Measurements from ENCODE around the gene IQSEC1. TPM values are rescaled to one million over a fixed set of nuclear protein-coding genes. Genes with fewer than 3 reads are reported as not detected.

Gene IQSEC1
- total RNA-seq, 1 donor from 2014 or later: 41.7 TPM

GRCh38 chr3:12956316-12956660, 116.9 kb downstream of the IQSEC1 start:
- H3K4me3 Mint-ChIP-seq: no peak overlapping the region
- peaks cover 6% of the 10 kb centered on the region for H3K4me1 Mint-ChIP-seq
- no peaks in the 10 kb centered on the region for H3K27me3 Mint-ChIP-seq (ENCODE audit: low read depth)

GRCh38 chr3:12955651-12956315, 117.4 kb downstream of the IQSEC1 start:
- TF ChIP-seq CTCF (IDR thresholded peaks at IDR 0.05; ENCODE audit: unreplicated experiment): no peak
- Mint-ChIP-seq H3K4me3 (no peak overlapping the region), H3K27me3 (ENCODE audit: low read depth) (no peaks in the 10 kb centered on the region), H3K9me3 (no peaks in the 10 kb centered on the region), H3K36me3 (no peaks in the 10 kb centered on the region), H3K4me1 (peaks cover 6% of the 10 kb centered on the region), H3K27ac (no peak overlapping the region)
- no peak for DNase-seq (ENCODE audit: low spot score in 2 of 2, unreplicated experiment in 2 of 2)

More at GRCh38 chr3:12956316-12956660, 116.9 kb downstream of the IQSEC1 start:
- no peak for TF ChIP-seq CTCF (IDR thresholded peaks at IDR 0.05; ENCODE audit: unreplicated experiment)
- Mint-ChIP-seq H3K36me3 (no peaks in the 10 kb centered on the region), H3K9me3 (no peaks in the 10 kb centered on the region), H3K27ac (no peak overlapping the region)
- no peak for DNase-seq (ENCODE audit: low spot score in 2 of 2, unreplicated experiment in 2 of 2)

- no peaks in the 10 kb centered on the region for H3K9me3 Mint-ChIP-seq
- no peaks in the 10 kb centered on the region for H3K36me3 Mint-ChIP-seq
- H3K4me3 Mint-ChIP-seq: no peak overlapping the region
- H3K27ac Mint-ChIP-seq: no peak overlapping the region
- H3K27me3 Mint-ChIP-seq (ENCODE audit: low read depth): no peaks in the 10 kb centered on the region
- peaks cover 2% of the 10 kb centered on the region for H3K4me1 Mint-ChIP-seq
- DNase-seq (ENCODE audit: low spot score in 2 of 2, unreplicated experiment in 2 of 2): no peak
- no peak for TF ChIP-seq CTCF (IDR thresholded peaks at IDR 0.05; ENCODE audit: unreplicated experiment)
Measured at GRCh38 chr3:12954891-12955650, 118.2 kb downstream of the IQSEC1 start.

- H3K27me3 Mint-ChIP-seq (ENCODE audit: low read depth): no peaks in the 10 kb centered on the region
- H3K9me3 Mint-ChIP-seq: no peaks in the 10 kb centered on the region
- H3K4me1 Mint-ChIP-seq: peaks cover 2% of the 10 kb centered on the region
- H3K4me3 Mint-ChIP-seq: no peak overlapping the region
- H3K27ac Mint-ChIP-seq: no peak overlapping the region
- no peak for DNase-seq (ENCODE audit: low spot score in 2 of 2, unreplicated experiment in 2 of 2)
- H3K36me3 Mint-ChIP-seq: no peaks in the 10 kb centered on the region
- TF ChIP-seq CTCF (IDR thresholded peaks at IDR 0.05; ENCODE audit: unreplicated experiment): no peak
Measured at GRCh38 chr3:12954180-12954579, 119.0 kb downstream of the IQSEC1 start.

- no peak for TF ChIP-seq CTCF (IDR thresholded peaks at IDR 0.05; ENCODE audit: unreplicated experiment)
- peaks cover 9% of the 10 kb centered on the region for H3K4me1 Mint-ChIP-seq
- H3K36me3 Mint-ChIP-seq: no peaks in the 10 kb centered on the region
- DNase-seq (ENCODE audit: low spot score in 2 of 2, unreplicated experiment in 2 of 2): no peak
- H3K4me3 Mint-ChIP-seq: no peak overlapping the region
- no peaks in the 10 kb centered on the region for H3K27me3 Mint-ChIP-seq (ENCODE audit: low read depth)
- no peak overlapping the region for H3K27ac Mint-ChIP-seq
- H3K9me3 Mint-ChIP-seq: no peaks in the 10 kb centered on the region
Measured at GRCh38 chr3:12953201-12953995, 119.8 kb downstream of the IQSEC1 start.

Measured in mesothelial cell of epicardium (in vitro differentiated cells).